ENCODE measurements around the gene ZNF609.

DNA sequence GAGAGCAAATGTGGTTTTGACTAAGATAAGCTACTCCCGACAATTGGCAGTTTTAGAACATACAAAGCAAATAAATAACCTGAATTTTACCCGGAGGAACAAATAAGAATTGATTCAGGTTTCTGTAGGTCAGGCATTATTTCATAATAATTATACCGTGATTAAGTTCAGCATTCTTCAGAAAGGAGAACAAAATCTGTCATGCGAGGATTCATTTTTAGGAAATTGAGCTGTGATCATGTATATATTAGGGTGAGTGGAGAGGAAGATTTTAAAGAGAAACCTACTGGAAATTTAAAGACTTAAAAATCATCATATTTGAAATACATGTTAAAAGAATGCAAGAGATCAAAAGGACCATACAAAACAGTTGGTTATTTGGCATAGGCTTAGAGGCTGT, 20.5 kb downstream of the ZNF609 start:
- TF ChIP-seq, protein P1, sequence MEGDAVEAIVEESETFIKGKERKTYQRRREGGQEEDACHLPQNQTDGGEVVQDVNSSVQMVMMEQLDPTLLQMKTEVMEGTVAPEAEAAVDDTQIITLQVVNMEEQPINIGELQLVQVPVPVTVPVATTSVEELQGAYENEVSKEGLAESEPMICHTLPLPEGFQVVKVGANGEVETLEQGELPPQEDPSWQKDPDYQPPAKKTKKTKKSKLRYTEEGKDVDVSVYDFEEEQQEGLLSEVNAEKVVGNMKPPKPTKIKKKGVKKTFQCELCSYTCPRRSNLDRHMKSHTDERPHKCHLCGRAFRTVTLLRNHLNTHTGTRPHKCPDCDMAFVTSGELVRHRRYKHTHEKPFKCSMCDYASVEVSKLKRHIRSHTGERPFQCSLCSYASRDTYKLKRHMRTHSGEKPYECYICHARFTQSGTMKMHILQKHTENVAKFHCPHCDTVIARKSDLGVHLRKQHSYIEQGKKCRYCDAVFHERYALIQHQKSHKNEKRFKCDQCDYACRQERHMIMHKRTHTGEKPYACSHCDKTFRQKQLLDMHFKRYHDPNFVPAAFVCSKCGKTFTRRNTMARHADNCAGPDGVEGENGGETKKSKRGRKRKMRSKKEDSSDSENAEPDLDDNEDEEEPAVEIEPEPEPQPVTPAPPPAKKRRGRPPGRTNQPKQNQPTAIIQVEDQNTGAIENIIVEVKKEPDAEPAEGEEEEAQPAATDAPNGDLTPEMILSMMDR (IDR thresholded peaks at IDR 0.05) = no peak
- TF ChIP-seq EZH2 (IDR thresholded peaks at IDR 0.05) (no peak), EZH2phosphoT487 (IDR thresholded peaks at IDR 0.05) (no peak)

Data from neural progenitor cell (in vitro differentiated cells).